ENCODE measurements around the gene LUM. TPM values are rescaled to one million over a fixed set of nuclear protein-coding genes. Genes with fewer than 3 reads are reported as not detected.
A peak's percentile ranks its signal among the peaks of the same experiment; 100 is the strongest.

LUM gene
- total RNA-seq, 4 donors from 2014 or later, result 29.6 to 103 (median 67.6) TPM

GRCh38 chr12:91105807-91106206 lies 5.5 kb downstream of the LUM start:
- no peaks in the 10 kb centered on the region for H3K27me3 ChIP-seq
- no peak overlapping the region for H3K27ac ChIP-seq
- H3K9me3 ChIP-seq, result no peaks in the 10 kb centered on the region
- no peaks in the 10 kb centered on the region for H3K4me1 ChIP-seq
- no peak overlapping the region for H3K4me3 ChIP-seq
- no peaks in the 10 kb centered on the region for H3K36me3 ChIP-seq
- WGBS, 2 donors (ENCODE audit: low coverage in 1 of 2), result 62 to 67% methylated on average over 3 to 5 of the region's 5 CpGs
- ATAC-seq, result no peak
- no peak for TF ChIP-seq POLR2A (IDR thresholded peaks at IDR 0.05)
- TF ChIP-seq CTCF (IDR thresholded peaks at IDR 0.05), result no peak
- TF ChIP-seq POLR2AphosphoS5 (IDR thresholded peaks at IDR 0.05), result no peak
- no peak for TF ChIP-seq EP300 (IDR thresholded peaks at IDR 0.05)

- H3K36me3 ChIP-seq, result no peaks in the 10 kb centered on the region
- H3K4me1 ChIP-seq, result no peaks in the 10 kb centered on the region
- no peaks in the 10 kb centered on the region for H3K27me3 ChIP-seq
- peak overlapping the region in 2 of 4 donors; percentile 1 to 2 for H3K27ac ChIP-seq
- H3K4me3 ChIP-seq, result no peak overlapping the region
- no peak for TF ChIP-seq EP300 (IDR thresholded peaks at IDR 0.05)
- no peak for TF ChIP-seq POLR2AphosphoS5 (IDR thresholded peaks at IDR 0.05)
- no peak for TF ChIP-seq CTCF (IDR thresholded peaks at IDR 0.05)
- TF ChIP-seq POLR2A (IDR thresholded peaks at IDR 0.05), result no peak
- WGBS, 2 donors (ENCODE audit: low coverage in 1 of 2), result 75 to 82% methylated on average over 1 of the region's 1 CpG
- no peaks in the 10 kb centered on the region for H3K9me3 ChIP-seq
- ATAC-seq, result no peak
Observed at GRCh38 chr12:91104812-91105466, 6.4 kb downstream of the LUM start.

GRCh38 chr12:91103624-91104023 lies 7.7 kb downstream of the LUM start:
- no peak for TF ChIP-seq POLR2AphosphoS5 (IDR thresholded peaks at IDR 0.05)
- TF ChIP-seq EP300 (IDR thresholded peaks at IDR 0.05), result no peak
- H3K36me3 ChIP-seq, result no peaks in the 10 kb centered on the region

GRCh38 chr12:91103101-91103500 lies 8.2 kb downstream of the LUM start:
- no peak for ATAC-seq
- H3K4me1 ChIP-seq, result no peaks in the 10 kb centered on the region
- no peaks in the 10 kb centered on the region for H3K36me3 ChIP-seq
- TF ChIP-seq EP300 (IDR thresholded peaks at IDR 0.05), result no peak
- TF ChIP-seq POLR2AphosphoS5 (IDR thresholded peaks at IDR 0.05), result no peak
- TF ChIP-seq POLR2A (IDR thresholded peaks at IDR 0.05), result no peak
- TF ChIP-seq CTCF (IDR thresholded peaks at IDR 0.05), result no peak
- H3K4me3 ChIP-seq, result no peak overlapping the region
- H3K27ac ChIP-seq, result no peak overlapping the region
- no peaks in the 10 kb centered on the region for H3K9me3 ChIP-seq
- no peaks in the 10 kb centered on the region for H3K27me3 ChIP-seq

More at GRCh38 chr12:91103624-91104023, 7.7 kb downstream of the LUM start:
- Histone ChIP-seq H3K4me3 (no peak overlapping the region), H3K4me1 (no peaks in the 10 kb centered on the region), H3K27me3 (no peaks in the 10 kb centered on the region), H3K27ac (no peak overlapping the region), H3K9me3 (no peaks in the 10 kb centered on the region)
- 57 to 61% methylated on average over 1 of the region's 1 CpG for WGBS, 2 donors (ENCODE audit: low coverage in 1 of 2)
- no peak for ATAC-seq

GRCh38 chr12:91100906-91101305 lies 10.4 kb downstream of the LUM start:
- 77 to 88% methylated on average over 2 of the region's 2 CpGs for WGBS, 2 donors (ENCODE audit: low coverage in 1 of 2)

More at GRCh38 chr12:91100906-91101305, 10.4 kb downstream of the LUM start:
- TF ChIP-seq POLR2A (IDR thresholded peaks at IDR 0.05) (no peak), POLR2AphosphoS5 (IDR thresholded peaks at IDR 0.05) (no peak), EP300 (IDR thresholded peaks at IDR 0.05) (no peak), CTCF (IDR thresholded peaks at IDR 0.05) (no peak)
- Histone ChIP-seq H3K36me3 (no peaks in the 10 kb centered on the region), H3K27ac (no peak overlapping the region), H3K9me3 (no peaks in the 10 kb centered on the region), H3K4me1 (no peaks in the 10 kb centered on the region), H3K4me3 (no peak overlapping the region), H3K27me3 (no peaks in the 10 kb centered on the region)
- no peak for ATAC-seq
